ENCODE measurements around the gene HKDC1. TPM values are rescaled to one million over a fixed set of nuclear protein-coding genes. Genes with fewer than 3 reads are reported as not detected.

The HKDC1 gene
- total RNA-seq, 1 experiment from 2014 or later = 0.52 TPM

GRCh38 chr10:69240455-69240854 is 20.3 kb downstream of the HKDC1 start:
- no TSS peak for BruUV-seq (replicated peaks)
- intact Hi-C loops (cut with micrococcal nuclease; ENCODE audit: unreplicated experiment) = no loop called here
- no peak overlapping the region for H3K4me3 ChIP-seq (ENCODE audit: low read depth, low read length, poor library complexity, severe bottlenecking)
- H3K36me3 ChIP-seq (ENCODE audit: insufficient read depth, low read length, poor library complexity, severe bottlenecking) = no peaks in the 10 kb centered on the region
- peaks cover 18% of the 10 kb centered on the region for H3K4me1 ChIP-seq (ENCODE audit: insufficient read depth, low read length, poor library complexity, severe bottlenecking)
- DNase-seq (ENCODE audit: low spot score) = no peak
- POLR2A ChIA-PET (ENCODE audit: low non-redundant PET) = no interaction called here
- H3K27ac ChIP-seq (ENCODE audit: low read depth, low read length, poor library complexity, severe bottlenecking) = no peak overlapping the region
- H3K9me3 ChIP-seq (ENCODE audit: low read depth, low read length, poor library complexity, severe bottlenecking) = no peaks in the 10 kb centered on the region
- CTCF ChIA-PET = interaction anchor here (1.8 kb wide), 1 partner anchor 168 kb away, joined by 7 read pairs; no protein-coding TSS in a partner anchor
- TF ChIP-seq CTCF (conservative IDR thresholded peaks at IDR 0.05; ENCODE audit: low read depth, low read length) (no peak), EZH2 (IDR thresholded peaks at IDR 0.05; ENCODE audit: borderline replicate concordance, low read depth, low read length, poor library complexity, severe bottlenecking) (no peak)
- no peaks in the 10 kb centered on the region for H3K27me3 ChIP-seq (replicated peaks; ENCODE audit: insufficient read depth, low read depth, low read length, poor library complexity)

- CTCF ChIA-PET = no interaction called here
- intact Hi-C loops (cut with micrococcal nuclease; ENCODE audit: unreplicated experiment) = no loop called here
- no TSS peak for BruUV-seq (replicated peaks)
Measured at GRCh38 chr10:69241575-69241974, 21.4 kb downstream of the HKDC1 start.

GRCh38 chr10:69242040-69242851 is 22.1 kb downstream of the HKDC1 start:
- Histone ChIP-seq H3K27ac (ENCODE audit: low read depth, low read length, poor library complexity, severe bottlenecking) (peak overlapping the region; percentile 20), H3K4me1 (ENCODE audit: insufficient read depth, low read length, poor library complexity, severe bottlenecking) (peaks cover 18% of the 10 kb centered on the region), H3K27me3 (replicated peaks; ENCODE audit: insufficient read depth, low read depth, low read length, poor library complexity) (no peaks in the 10 kb centered on the region), H3K4me3 (ENCODE audit: low read depth, low read length, poor library complexity, severe bottlenecking) (no peak overlapping the region), H3K36me3 (ENCODE audit: insufficient read depth, low read length, poor library complexity, severe bottlenecking) (no peaks in the 10 kb centered on the region), H3K9me3 (ENCODE audit: low read depth, low read length, poor library complexity, severe bottlenecking) (no peaks in the 10 kb centered on the region)
- POLR2A ChIA-PET (ENCODE audit: low non-redundant PET) = no interaction called here
- TF ChIP-seq EZH2 (IDR thresholded peaks at IDR 0.05; ENCODE audit: borderline replicate concordance, low read depth, low read length, poor library complexity, severe bottlenecking) = no peak
- TF ChIP-seq CTCF (conservative IDR thresholded peaks at IDR 0.05; ENCODE audit: low read depth, low read length) = no peak
- intact Hi-C loops (cut with micrococcal nuclease; ENCODE audit: unreplicated experiment) = no loop called here
- no TSS peak for BruUV-seq (replicated peaks)
- peak; percentile 31 for DNase-seq (ENCODE audit: low spot score)
- CTCF ChIA-PET = interaction anchor here (0.5 kb wide), 1 partner anchor 175 kb away, joined by 3 read pairs; no protein-coding TSS in a partner anchor

More at GRCh38 chr10:69241575-69241974, 21.4 kb downstream of the HKDC1 start:
- H3K4me1 ChIP-seq (ENCODE audit: insufficient read depth, low read length, poor library complexity, severe bottlenecking) = peaks cover 18% of the 10 kb centered on the region
- H3K27ac ChIP-seq (ENCODE audit: low read depth, low read length, poor library complexity, severe bottlenecking) = no peak overlapping the region
- H3K9me3 ChIP-seq (ENCODE audit: low read depth, low read length, poor library complexity, severe bottlenecking) = no peaks in the 10 kb centered on the region
- no peak overlapping the region for H3K4me3 ChIP-seq (ENCODE audit: low read depth, low read length, poor library complexity, severe bottlenecking)
- no peak for DNase-seq (ENCODE audit: low spot score)
- no peaks in the 10 kb centered on the region for H3K36me3 ChIP-seq (ENCODE audit: insufficient read depth, low read length, poor library complexity, severe bottlenecking)
- H3K27me3 ChIP-seq (replicated peaks; ENCODE audit: insufficient read depth, low read depth, low read length, poor library complexity) = no peaks in the 10 kb centered on the region
- TF ChIP-seq CTCF (conservative IDR thresholded peaks at IDR 0.05; ENCODE audit: low read depth, low read length) = no peak
- TF ChIP-seq EZH2 (IDR thresholded peaks at IDR 0.05; ENCODE audit: borderline replicate concordance, low read depth, low read length, poor library complexity, severe bottlenecking) = no peak
- POLR2A ChIA-PET (ENCODE audit: low non-redundant PET) = no interaction called here
